ENCODE measurements around the gene TJP1.

DNA sequence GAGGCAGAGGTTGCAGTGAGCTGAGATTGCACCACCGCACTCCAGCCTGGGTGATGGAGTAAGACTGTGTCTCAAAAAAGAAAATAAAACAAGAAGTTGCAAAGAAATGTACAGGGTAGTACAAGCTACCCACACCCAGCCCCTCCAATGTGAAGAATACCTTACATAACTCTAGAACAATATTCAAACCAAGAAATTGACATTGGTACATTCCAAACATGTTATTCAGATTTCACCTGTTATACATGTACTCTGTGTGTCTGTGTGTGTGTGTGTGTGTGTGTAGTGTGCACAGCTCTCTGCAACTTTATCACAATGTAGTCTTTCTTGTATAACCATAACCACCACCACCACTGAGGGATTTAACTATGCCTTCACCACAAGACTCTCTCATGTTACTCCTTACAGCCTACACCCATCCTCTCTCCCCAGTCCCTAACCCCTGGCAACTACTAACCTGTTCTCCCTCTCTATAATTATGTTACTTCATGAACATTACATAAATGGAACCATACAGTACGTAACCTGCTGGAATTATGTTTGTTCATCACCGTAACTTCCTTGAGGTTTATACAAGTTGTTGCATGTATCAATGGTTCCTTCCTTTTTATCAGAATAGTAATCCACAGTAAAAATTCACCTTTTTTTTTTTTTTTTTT lies 16.2 kb upstream of the TJP1 start:
- TF ChIP-seq CTCF (IDR thresholded peaks at IDR 0.05) = no peak
- TF ChIP-seq ZFX (IDR thresholded peaks at IDR 0.05; ENCODE audit: borderline replicate concordance) = no peak

All from 22Rv1 (cell line).